Measurements from ENCODE around the gene EMC7.

GRCh38 chr15:34111488-34111887 is 9.8 kb upstream of the EMC7 start:
- TF ChIP-seq CTCF (IDR thresholded peaks at IDR 0.05) = no peak
- no peak for TF ChIP-seq POLR2A (IDR thresholded peaks at IDR 0.05)
